COLO668 (cell line): ENCODE measurements around the gene IPCEF1.

ENCODE experiments used
- DNase-seq: peaks from one replicate; lab custom pipeline; 2025; ENCODE audit not compliant: unreplicated experiment; lab: John Stamatoyannopoulos, UW

Gene IPCEF1

DNA sequence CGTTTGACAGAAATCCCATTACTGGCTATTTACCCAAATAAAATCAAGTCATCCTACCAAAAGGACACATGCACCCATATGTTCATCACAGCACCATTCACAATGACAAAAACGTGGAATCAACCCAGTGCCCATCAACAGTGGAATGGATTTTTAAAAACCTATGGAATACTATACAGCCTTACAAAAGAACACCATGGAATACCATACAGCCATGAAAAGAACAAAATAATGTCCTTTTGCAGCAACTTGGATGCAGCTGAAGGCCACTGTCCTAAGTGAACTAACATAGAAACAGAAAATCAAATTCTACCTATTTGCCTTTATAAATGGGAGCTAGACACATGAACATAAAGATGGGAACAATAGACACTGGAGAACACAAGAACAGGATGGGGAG is 17.4 kb upstream of the IPCEF1 start:
- DNase-seq: no peak

DNA sequence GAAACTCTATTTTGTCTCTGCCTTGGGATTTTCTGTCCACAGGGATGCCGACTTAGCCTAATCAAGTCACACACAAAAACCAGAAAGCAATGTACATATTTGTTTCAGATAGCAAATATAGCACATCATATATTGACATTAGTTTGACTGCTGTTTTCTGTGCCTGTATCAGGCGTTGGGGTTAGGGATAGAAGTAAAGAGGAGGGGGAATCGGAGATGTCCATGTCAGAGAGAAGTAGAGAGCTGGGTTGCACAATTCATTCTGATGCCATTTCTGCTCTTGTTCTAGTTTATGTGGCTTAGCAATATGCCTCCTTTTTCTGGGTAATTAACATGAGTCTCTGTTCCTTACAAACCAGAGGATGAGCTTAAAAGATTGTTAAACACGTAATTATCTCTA is 14.7 kb upstream of the IPCEF1 start:
- DNase-seq: no peak

- DNase-seq: no peak
Measured at GRCh38 chr6:154370545-154370944, 13.9 kb upstream of the IPCEF1 start.

DNA sequence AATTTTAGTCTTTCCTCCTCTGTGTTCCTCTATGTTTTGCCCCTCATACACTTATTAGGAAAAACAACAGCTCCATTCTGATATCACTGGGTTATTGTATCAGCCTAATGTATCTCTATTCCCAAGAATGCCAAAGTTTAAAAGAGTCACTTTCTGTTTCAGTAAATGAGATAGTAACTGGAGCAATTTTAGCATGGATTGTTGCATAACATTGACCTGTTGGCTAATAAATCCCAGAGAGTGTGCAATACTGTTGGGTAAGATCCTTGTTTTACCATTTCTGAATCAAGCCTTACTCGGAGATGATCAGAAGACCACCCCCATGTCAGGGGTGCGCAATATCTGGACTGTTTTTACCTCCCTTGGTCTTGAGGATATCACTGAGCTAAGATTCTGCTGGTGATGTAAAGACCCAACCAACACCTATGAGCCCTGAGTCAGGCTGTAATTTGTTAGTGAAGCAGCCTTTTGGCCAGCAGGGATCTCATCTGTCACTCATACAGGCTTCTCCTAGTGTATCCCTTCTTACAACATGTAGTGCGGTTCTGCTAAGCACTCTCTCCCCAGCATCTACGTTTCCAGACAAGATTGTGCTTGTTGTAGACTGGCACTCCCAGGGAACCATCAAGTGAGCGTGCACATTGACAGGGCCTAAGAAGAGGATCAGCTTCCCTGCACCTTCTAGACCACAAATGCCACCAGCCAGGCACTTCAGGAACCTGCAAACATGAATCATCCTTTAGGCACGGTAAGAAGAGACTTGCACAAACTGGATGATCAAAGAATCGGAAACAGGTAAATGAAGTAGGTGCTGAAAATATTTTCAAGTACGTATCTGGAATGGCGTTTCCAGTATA is 11.5 kb upstream of the IPCEF1 start:
- no peak for DNase-seq

GRCh38 chr6:154367336-154367735 is 10.7 kb upstream of the IPCEF1 start:
- DNase-seq: no peak

GRCh38 chr6:154363821-154364220 is 7.2 kb upstream of the IPCEF1 start:
- DNase-seq: no peak

DNA sequence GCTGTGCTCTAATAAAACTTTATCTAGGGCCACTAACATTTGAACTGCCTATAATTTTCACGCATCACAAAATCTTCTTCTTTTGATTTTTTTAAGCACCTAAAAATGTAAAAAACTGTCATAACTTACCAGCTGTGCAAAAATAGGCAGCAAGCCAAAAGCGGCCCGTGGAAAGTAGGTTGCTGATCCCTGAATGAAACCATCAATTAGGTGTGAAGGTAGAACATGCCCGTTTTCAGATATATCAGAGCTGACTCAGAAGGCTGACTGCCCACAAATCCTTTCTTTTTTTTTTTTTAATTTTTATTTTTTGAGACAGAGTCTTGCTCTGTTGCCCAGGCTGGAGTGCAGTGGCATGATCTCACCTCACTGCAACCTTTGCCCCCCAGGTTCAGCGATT is 4.9 kb upstream of the IPCEF1 start:
- no peak for DNase-seq

- DNase-seq: no peak
Measured at GRCh38 chr6:154360476-154360875, 3.9 kb upstream of the IPCEF1 start.

GRCh38 chr6:154359679-154360078 is 3.1 kb upstream of the IPCEF1 start:
- DNase-seq: no peak

GRCh38 chr6:154359161-154359574 is 2.6 kb upstream of the IPCEF1 start:
- no peak for DNase-seq

DNA sequence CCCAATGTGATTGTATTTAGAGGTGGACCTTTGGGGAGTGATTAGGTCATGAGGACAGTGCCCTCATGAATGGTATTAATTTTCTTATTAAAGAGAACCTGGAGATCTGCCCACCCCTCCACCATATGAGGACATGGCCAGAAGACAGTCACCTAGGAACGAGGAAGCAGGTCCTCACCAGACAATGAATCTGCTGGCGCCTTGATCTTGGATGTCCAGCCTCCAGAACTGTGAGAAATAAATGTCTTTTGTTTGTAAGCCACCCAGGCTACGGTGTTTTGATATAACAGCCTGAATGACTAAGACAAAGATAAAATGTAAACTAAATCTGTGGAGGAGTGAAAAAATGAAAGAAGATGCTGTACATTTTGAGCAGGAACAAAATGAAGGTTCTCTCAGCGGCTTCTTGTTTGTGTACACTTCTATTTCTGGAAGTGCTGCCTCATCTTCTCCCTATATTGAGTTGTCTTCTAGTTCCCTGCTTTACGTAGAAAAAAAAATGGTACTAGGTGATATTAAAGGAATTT is 1.5 kb upstream of the IPCEF1 start:
- no peak for DNase-seq

- no peak for DNase-seq
Measured at GRCh38 chr6:154356113-154356512, 490 bp downstream of the IPCEF1 start.

- DNase-seq: no peak
Measured at GRCh38 chr6:154354265-154354777, 2.3 kb downstream of the IPCEF1 start.

DNA sequence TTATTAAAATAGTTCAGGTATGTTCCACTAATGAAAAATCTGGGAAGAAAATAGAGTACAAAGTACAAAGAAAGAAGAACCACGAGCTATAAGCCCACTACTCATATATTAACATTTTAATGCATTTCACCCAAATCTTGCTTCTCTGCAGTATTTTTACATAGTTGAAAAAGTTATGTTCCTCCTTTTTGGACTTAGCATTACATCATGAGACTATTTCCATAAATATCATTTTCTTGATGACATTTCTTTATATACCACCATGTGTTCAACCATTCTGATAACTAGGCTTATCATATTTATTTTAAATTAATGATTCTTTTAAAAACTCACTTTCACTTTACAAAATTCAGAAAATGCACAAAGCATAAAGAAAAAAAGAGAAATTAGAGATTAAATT is 3.0 kb downstream of the IPCEF1 start:
- DNase-seq: no peak

DNA sequence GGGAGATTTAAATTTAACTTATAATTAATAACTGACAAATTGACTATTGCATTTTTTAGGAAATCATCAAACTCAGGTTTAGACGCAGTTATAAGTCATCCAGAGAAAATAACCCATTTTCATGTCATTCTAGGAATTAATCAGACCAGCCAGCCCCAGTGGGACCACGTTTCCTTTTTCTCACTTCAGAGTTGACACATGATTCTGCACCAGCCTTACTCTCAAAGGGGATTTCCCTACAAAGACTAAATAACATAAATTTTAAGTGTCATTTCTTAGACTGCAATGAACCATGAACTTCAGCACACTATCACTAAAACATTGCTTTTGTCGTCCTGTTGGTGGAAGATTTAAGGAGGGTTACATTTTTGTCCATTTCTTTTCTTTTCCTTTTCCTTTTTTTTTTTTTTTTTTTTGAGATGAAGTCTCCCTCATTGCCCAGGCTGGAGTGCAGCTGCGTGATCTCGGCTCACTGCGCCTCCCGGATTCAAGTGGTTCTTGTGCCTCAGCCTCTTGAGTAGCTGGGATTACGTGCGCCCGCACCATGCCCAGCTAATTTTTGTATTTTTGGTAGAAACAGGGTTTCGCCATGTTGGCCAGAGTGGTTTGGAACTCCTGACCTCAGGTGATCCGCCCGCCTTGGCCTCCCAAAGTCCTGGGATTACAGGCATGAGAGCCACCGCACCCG is 3.6 kb downstream of the IPCEF1 start:
- no peak for DNase-seq

GRCh38 chr6:154350293-154350692 is 6.3 kb downstream of the IPCEF1 start:
- no peak for DNase-seq

- no peak for DNase-seq
Measured at GRCh38 chr6:154347981-154348380, 8.6 kb downstream of the IPCEF1 start.

DNA sequence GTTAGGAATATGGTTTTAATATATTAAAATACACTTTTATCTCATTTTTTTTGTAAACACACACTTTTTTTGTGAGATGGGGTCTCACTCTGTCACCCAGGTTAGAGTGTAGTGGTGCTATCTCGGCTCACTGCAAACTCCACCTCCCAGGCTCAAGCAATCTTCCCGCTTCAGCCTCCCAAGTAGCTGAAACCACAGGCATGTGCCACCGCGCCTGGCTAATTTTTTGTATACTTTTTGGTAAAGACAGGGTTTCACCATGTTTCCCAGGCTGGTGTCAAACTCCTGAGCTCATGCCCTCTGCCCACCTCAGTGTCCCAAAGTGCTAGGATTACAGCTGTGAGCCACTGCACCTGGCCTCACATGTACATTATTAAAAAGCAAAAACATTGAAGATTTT is 10.8 kb downstream of the IPCEF1 start:
- DNase-seq: no peak

- no peak for DNase-seq
Measured at GRCh38 chr6:154343473-154344308, 12.9 kb downstream of the IPCEF1 start.

- no peak for DNase-seq
Measured at GRCh38 chr6:154341871-154342270, 14.7 kb downstream of the IPCEF1 start.

- no peak for DNase-seq
Measured at GRCh38 chr6:154341336-154341735, 15.3 kb downstream of the IPCEF1 start.
